Uterus (tissue), 2 donors: Measurements from ENCODE around the gene CFAP77.

Experiments
- CTCF ChIP-seq, 4 experiments: fragments of 200-600 bp in 2 of 4; fragments of 450-650 bp in 2 of 4; sonication (generic) in 2 of 4; IDR thresholded peaks; one replicate each; pipeline ENCODE4 v1.5.1; 2016 to 2019; ENCODE audit warnings: antibody characterized with exemption in 4 of 4, mild to moderate bottlenecking in 2 of 4, moderate library complexity in 1 of 4
- POLR2A ChIP-seq, 2 donors: fragments of 450-650 bp; IDR thresholded peaks; one replicate each; pipeline ENCODE4 v1.6.1; 2016; ENCODE audit warnings: antibody characterized with exemption in 2 of 2, mild to moderate bottlenecking in 1 of 2, moderate library complexity in 1 of 2

GRCh38 chr9:132543960-132544359 lies 133.9 kb downstream of the CFAP77 start:
- TF ChIP-seq POLR2A (IDR thresholded peaks at IDR 0.05): no peak
- TF ChIP-seq CTCF (IDR thresholded peaks at IDR 0.05): no peak
